ENCODE measurements around the gene NEK1. TPM values are rescaled to one million over a fixed set of nuclear protein-coding genes. Genes with fewer than 3 reads are reported as not detected.

The NEK1 gene
- total and polyA plus RNA-seq, 2 donors (not counting 3 experiments of a cell fraction or from before 2014, with no cell fraction given): 2.6 to 10.1 TPM

DNA sequence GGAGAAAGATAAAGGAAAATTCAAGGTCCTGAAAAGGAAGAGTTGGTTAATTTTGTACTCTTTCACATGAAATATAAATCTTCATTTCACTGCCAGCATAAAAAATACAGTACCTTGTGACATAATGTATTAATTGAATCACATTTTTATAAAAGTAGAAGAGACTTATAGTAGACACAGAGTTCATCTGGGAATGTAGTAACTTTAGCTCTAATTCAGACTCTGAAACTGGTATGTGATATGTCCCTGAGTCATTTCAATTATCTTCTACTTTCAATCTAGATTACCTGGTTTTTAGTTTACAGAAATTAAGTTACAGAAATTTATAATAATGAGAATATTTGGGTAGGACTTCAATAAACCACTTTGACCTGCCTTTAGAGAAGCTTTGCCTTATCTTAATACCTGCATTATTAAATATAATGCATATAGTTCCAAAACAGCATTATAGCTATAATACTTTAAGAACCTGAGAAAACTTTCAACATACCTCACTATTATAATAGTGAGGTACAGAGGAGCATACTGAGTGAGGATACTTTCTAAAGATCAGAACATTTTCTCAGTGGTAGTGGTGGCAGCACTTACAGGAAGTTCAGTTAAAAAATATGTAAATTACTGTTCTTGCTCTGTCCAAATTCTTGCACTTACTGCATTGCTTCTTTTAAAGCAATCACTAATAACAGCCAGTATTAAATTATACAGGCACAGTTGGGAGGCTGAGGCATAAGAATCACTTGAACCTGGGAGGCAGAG, 11.2 kb downstream of the NEK1 start:
- no TSS peak for BruUV-seq (replicated peaks)
- no peak for DNase-seq (ENCODE audit: low read depth, low spot score)
- Histone ChIP-seq H3K4me2 (ENCODE audit: insufficient read depth, low read length) (no peak overlapping the region), H2AFZ (ENCODE audit: low read depth, low read length) (no peak overlapping the region), H3K9me1 (replicated peaks; ENCODE audit: control insufficient read depth, extremely low read depth, insufficient read depth, low read length) (no peaks in the 10 kb centered on the region), H3K27ac (ENCODE audit: insufficient read depth, low read depth, low read length) (no peak overlapping the region), H4K20me1 (replicated peaks; ENCODE audit: control insufficient read depth, extremely low read depth, insufficient read depth, low read length) (no peaks in the 10 kb centered on the region), H3K27me3 (ENCODE audit: control insufficient read depth in 2 of 2, insufficient read depth in 2 of 2, low read length in 2 of 2) (no peaks in the 10 kb centered on the region), H3K9me3 (replicated peaks; ENCODE audit: control insufficient read depth, insufficient read depth, low read length) (no peaks in the 10 kb centered on the region), H3K9ac (replicated peaks; ENCODE audit: extremely low read depth, insufficient read depth, low read length) (no peak overlapping the region), H3K79me2 (ENCODE audit: control insufficient read depth, insufficient read depth, low read length) (no peaks in the 10 kb centered on the region), H3K4me1 (ENCODE audit: control insufficient read depth, extremely low read depth, insufficient read depth, low read length) (peaks cover 4% of the 10 kb centered on the region), H3K4me3 (replicated peaks in 1 of 3; ENCODE audit: insufficient read depth in 1 of 3, low read depth in 1 of 3, low read length in 3 of 3) (no peak overlapping the region), H3K36me3 (ENCODE audit: control insufficient read depth in 2 of 2, extremely low read depth in 1 of 2, insufficient read depth in 2 of 2, low read length in 2 of 2) (no peaks in the 10 kb centered on the region)
- no peak for FAIRE-seq
- CTCF ChIA-PET: no interaction called here
- dilution Hi-C loops (cut with MboI; ENCODE audit: extremely low pct_ligation_motif_present, low sequenced_read_pairs) (no loop called here), intact Hi-C loops (cut with micrococcal nuclease) (no loop called here)
- TF ChIP-seq POLR2AphosphoS5 (IDR thresholded peaks at IDR 0.05; ENCODE audit: insufficient read depth, low read depth, low read length) (no peak), POLR2A (IDR thresholded peaks at IDR 0.05; ENCODE audit: low read depth, low read length) (no peak), MYC (IDR thresholded peaks at IDR 0.05; ENCODE audit: low read depth, low read length) (no peak), JUN (IDR thresholded peaks at IDR 0.05; ENCODE audit: borderline replicate concordance, insufficient read depth, insufficient read length, low read depth) (no peak), EZH2 (IDR thresholded peaks at IDR 0.05; ENCODE audit: borderline replicate concordance, low read depth, low read length, severe bottlenecking) (no peak), FOS (IDR thresholded peaks at IDR 0.05; ENCODE audit: borderline replicate concordance, insufficient read depth, low read length) (no peak), GATA2 (IDR thresholded peaks at IDR 0.05; ENCODE audit: insufficient read depth, insufficient read length, low read depth, low read length) (no peak)
- TF ChIP-seq, protein P1, sequence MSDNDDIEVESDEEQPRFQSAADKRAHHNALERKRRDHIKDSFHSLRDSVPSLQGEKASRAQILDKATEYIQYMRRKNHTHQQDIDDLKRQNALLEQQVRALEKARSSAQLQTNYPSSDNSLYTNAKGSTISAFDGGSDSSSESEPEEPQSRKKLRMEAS (IDR thresholded peaks at IDR 0.05; ENCODE audit: insufficient read depth, insufficient read length): no peak
- TF ChIP-seq, protein P2, sequence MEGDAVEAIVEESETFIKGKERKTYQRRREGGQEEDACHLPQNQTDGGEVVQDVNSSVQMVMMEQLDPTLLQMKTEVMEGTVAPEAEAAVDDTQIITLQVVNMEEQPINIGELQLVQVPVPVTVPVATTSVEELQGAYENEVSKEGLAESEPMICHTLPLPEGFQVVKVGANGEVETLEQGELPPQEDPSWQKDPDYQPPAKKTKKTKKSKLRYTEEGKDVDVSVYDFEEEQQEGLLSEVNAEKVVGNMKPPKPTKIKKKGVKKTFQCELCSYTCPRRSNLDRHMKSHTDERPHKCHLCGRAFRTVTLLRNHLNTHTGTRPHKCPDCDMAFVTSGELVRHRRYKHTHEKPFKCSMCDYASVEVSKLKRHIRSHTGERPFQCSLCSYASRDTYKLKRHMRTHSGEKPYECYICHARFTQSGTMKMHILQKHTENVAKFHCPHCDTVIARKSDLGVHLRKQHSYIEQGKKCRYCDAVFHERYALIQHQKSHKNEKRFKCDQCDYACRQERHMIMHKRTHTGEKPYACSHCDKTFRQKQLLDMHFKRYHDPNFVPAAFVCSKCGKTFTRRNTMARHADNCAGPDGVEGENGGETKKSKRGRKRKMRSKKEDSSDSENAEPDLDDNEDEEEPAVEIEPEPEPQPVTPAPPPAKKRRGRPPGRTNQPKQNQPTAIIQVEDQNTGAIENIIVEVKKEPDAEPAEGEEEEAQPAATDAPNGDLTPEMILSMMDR (IDR thresholded peaks at IDR 0.05; ENCODE audit: extremely low read depth in 1 of 2, insufficient read depth in 1 of 2, low read depth in 1 of 2, low read length in 2 of 2): no peak
- POLR2A ChIA-PET: no interaction called here

All from endothelial cell of umbilical vein (primary cell).